Peyer's patch (tissue), 4 donors: ENCODE data around the gene USP9X. TPM values are rescaled to one million over a fixed set of nuclear protein-coding genes. Genes with fewer than 3 reads are reported as not detected.

Experiments used
- DNase-seq, 3 donors: peaks; one replicate each; pipeline ENCODE4 v3.0.0-alpha.2; 2017 to 2019
- H3K27ac ChIP-seq, 4 donors: fragments of 200-600 bp; sonication (generic); one replicate each; pipeline ENCODE4 v1.5.1; 2016 to 2019
- H3K27me3 ChIP-seq, 2 donors: fragments of 200-600 bp; sonication (generic); one replicate each; pipeline ENCODE4 v1.5.1; 2019
- H3K36me3 ChIP-seq, 3 donors: fragments of 200-600 bp; sonication (generic); one replicate each; pipeline ENCODE4 v1.5.1; 2016 to 2019
- H3K4me1 ChIP-seq, 4 donors: fragments of 200-600 bp; sonication (generic); one replicate each; pipeline ENCODE4 v1.5.1; 2016 to 2019
- H3K4me3 ChIP-seq, 4 donors: fragments of 200-600 bp; sonication (generic); 1 replicate in 3 of 4; 2 replicates in 1 of 4; pipeline ENCODE4 v1.5.1; 2016 to 2019; ENCODE audit warnings: mild to moderate bottlenecking in 1 of 4
- H3K9me3 ChIP-seq, 4 donors: fragments of 200-600 bp; sonication (generic); one replicate each; pipeline ENCODE4 v1.5.1; 2016 to 2019; ENCODE audit warnings: mild to moderate bottlenecking in 1 of 4
- CTCF ChIP-seq, 6 experiments: fragments of 450-650 bp in 4 of 6; fragments of 200-600 bp in 2 of 6; sonication (generic) in 1 of 6; IDR thresholded peaks; one replicate each; pipeline ENCODE4 v1.5.1; 2017 to 2019; ENCODE audit warnings: antibody characterized with exemption in 6 of 6, mild to moderate bottlenecking in 3 of 6, moderate library complexity in 1 of 6
- POLR2A ChIP-seq, 2 donors: fragments of 450-650 bp; IDR thresholded peaks; one replicate each; pipeline ENCODE4 v1.5.1; 2017; ENCODE audit warnings: antibody characterized with exemption in 2 of 2, mild to moderate bottlenecking in 2 of 2, moderate library complexity in 2 of 2
- total RNA-seq, 4 donors: library from RNA; depleted of rRNA; stranded (reverse); fragments of >200 nt; gene quantifications; one replicate each; pipeline ENCODE4 v1.1.0, GENCODE V29; 2016

USP9X gene
- total RNA-seq, 4 donors from 2014 or later: 75.9 to 114 (median 102) TPM

GRCh38 chrX:41118156-41118555, 32.9 kb downstream of the USP9X start:
- TF ChIP-seq CTCF (IDR thresholded peaks at IDR 0.05) (no peak), POLR2A (IDR thresholded peaks at IDR 0.05) (no peak)
- Histone ChIP-seq H3K27ac (peak overlapping the region in 1 of 4 donors; percentile 32), H3K4me1 (peaks cover 0 to 8% (median 0%) of the 10 kb centered on the region in 4 donors)

DNA sequence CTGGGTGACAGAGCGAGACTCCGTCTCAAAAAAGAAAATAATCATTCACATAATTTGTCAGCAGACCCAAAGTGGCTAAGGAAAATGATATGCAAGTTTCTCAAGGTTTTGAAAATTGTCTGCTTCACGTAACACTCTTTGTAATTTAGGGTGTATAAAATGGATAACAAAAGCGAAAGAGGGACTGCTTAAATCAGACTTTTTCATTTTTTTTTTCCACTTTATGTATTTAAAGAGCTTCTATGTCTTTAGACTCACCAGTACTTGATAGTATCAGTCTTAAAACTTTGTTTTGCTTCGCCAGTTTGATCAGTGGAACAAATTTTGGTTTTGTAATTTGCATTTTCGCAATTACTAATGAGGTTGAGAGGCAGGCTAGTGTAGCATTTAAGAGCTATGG, 34.6 kb downstream of the USP9X start:
- H3K4me1 ChIP-seq: peaks cover 0 to 8% (median 0%) of the 10 kb centered on the region in 4 donors
- H3K27ac ChIP-seq: no peak overlapping the region
- no peak for DNase-seq
- H3K36me3 ChIP-seq: no peaks in the 10 kb centered on the region
- H3K9me3 ChIP-seq: no peaks in the 10 kb centered on the region
- TF ChIP-seq CTCF (IDR thresholded peaks at IDR 0.05) (no peak), POLR2A (IDR thresholded peaks at IDR 0.05) (no peak)
- H3K4me3 ChIP-seq: no peak overlapping the region
- no peaks in the 10 kb centered on the region for H3K27me3 ChIP-seq

More at GRCh38 chrX:41118156-41118555, 32.9 kb downstream of the USP9X start:
- DNase-seq: no peak
- H3K4me3 ChIP-seq: no peak overlapping the region
- no peaks in the 10 kb centered on the region for H3K27me3 ChIP-seq
- no peaks in the 10 kb centered on the region for H3K36me3 ChIP-seq
- no peaks in the 10 kb centered on the region for H3K9me3 ChIP-seq

GRCh38 chrX:41121766-41122165, 36.5 kb downstream of the USP9X start:
- Histone ChIP-seq H3K4me3 (no peak overlapping the region), H3K9me3 (no peaks in the 10 kb centered on the region), H3K27ac (no peak overlapping the region), H3K36me3 (no peaks in the 10 kb centered on the region), H3K4me1 (no peaks in the 10 kb centered on the region), H3K27me3 (no peaks in the 10 kb centered on the region)
- no peak for DNase-seq
- TF ChIP-seq POLR2A (IDR thresholded peaks at IDR 0.05) (no peak), CTCF (IDR thresholded peaks at IDR 0.05) (no peak)

DNA sequence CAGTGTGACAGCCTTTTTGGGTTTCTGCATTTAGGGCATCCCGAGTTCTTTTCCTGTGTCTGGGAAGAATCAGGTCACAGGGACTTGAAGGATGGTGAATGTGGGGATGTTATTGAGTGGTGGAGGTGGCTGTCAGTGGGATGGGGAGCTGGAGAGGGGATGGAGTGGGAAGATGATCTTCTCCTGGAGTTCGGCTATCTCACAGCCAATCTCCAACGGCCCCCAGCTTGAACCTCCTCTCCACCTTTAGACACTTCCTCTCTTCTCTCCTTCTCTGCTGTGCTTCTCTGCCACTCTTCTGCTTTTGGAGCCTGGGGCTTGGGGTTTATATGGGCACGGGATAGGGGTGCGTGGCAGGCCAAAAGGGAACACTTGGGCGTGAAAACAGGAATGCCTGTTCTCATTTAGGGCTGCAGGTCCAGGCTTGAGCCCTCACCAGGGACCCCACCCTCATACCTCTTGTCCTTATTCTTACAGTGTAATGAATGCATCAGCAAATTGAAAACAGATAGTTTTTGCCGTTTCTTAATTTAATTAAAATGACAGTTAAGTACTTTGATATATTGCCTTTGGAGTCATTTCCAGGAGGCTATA, 37.5 kb downstream of the USP9X start:
- no peak for DNase-seq
- Histone ChIP-seq H3K36me3 (no peaks in the 10 kb centered on the region), H3K27me3 (no peaks in the 10 kb centered on the region), H3K9me3 (no peaks in the 10 kb centered on the region), H3K4me1 (peaks cover 0 to 5% (median 0%) of the 10 kb centered on the region in 4 donors), H3K27ac (no peak overlapping the region), H3K4me3 (no peak overlapping the region)
- TF ChIP-seq CTCF (IDR thresholded peaks at IDR 0.05) (no peak), POLR2A (IDR thresholded peaks at IDR 0.05) (no peak)

DNA sequence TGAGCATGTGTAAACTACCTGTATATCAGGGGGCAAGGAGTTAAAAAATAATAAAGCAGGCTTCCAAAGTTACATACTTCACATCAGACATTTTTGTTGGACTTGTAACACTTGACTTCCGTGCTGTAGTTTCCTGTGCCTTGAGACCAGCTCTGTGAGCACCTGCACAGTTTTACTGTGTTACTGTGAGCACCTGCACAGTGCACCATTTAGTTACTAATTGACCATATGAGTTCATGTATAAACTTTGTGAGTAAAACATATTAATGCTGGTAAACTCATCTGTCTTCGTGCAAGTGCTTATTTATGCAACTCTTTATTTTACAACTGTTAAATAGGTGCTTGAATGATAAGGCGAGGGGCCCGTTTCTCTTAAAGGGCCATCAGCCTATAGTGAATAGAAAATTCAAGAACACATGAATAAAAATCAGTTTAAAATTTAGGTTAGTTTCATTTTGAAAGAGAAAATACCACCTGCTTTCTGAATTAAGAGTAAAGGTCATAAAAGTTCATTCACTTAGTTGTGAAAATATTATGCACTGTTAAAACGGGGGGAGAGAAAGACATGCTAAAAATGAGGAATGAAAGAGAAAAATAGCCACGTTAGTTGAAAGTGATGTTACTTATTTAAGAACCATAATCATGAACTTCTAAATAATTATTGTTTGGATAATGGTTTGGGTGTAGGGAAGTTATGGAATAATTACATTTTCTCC, 42.4 kb downstream of the USP9X start:
- Histone ChIP-seq H3K9me3 (no peaks in the 10 kb centered on the region), H3K27ac (peak overlapping the region in 1 of 4 donors; percentile 26), H3K36me3 (peaks cover 0 to 10% (median 0%) of the 10 kb centered on the region in 3 donors), H3K4me1 (peaks cover 0 to 7% (median 0%) of the 10 kb centered on the region in 4 donors), H3K27me3 (no peaks in the 10 kb centered on the region), H3K4me3 (no peak overlapping the region)
- TF ChIP-seq CTCF (IDR thresholded peaks at IDR 0.05): no peak
- no peak for TF ChIP-seq POLR2A (IDR thresholded peaks at IDR 0.05)
- no peak for DNase-seq
